ENCODE data around the gene KIT.

DNA sequence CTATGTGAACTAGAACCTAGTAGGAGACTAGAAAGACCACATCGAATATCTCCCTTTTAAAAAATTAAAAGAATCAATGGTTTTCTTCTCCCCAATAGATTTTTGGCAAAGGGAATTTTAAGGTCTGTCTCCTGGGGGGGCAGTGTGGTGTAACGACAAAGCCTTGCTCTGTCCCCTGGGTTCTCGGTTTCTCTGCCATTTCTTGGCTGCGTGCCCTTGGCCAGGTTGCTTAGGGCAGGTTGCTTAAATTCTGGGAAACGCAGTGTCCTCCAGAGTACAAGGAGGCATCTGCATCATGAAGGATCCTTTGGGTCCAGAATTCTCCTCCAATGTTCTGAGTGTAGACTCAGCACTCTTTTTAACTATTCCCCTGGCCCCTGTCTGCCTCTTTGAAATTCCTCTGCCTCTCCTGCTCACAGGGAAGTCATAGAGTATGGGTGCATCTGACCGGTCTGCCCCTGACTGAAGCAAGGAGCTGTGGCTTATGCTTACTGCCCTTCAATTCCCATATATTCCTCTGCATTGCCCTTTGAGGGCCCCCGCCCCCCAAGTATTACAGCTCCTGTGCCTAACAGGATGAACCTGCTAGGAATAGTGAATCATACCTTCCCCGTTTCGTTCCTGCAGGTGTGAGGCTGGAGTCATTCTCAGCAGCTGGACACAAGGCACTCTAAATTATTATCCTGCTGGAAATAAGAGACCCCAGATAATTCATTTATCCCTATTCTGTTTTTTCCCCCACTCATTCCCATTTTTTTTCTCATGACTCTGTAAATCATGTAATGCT, 2.2 kb downstream of the KIT start:
- TF ChIP-seq, protein P1, sequence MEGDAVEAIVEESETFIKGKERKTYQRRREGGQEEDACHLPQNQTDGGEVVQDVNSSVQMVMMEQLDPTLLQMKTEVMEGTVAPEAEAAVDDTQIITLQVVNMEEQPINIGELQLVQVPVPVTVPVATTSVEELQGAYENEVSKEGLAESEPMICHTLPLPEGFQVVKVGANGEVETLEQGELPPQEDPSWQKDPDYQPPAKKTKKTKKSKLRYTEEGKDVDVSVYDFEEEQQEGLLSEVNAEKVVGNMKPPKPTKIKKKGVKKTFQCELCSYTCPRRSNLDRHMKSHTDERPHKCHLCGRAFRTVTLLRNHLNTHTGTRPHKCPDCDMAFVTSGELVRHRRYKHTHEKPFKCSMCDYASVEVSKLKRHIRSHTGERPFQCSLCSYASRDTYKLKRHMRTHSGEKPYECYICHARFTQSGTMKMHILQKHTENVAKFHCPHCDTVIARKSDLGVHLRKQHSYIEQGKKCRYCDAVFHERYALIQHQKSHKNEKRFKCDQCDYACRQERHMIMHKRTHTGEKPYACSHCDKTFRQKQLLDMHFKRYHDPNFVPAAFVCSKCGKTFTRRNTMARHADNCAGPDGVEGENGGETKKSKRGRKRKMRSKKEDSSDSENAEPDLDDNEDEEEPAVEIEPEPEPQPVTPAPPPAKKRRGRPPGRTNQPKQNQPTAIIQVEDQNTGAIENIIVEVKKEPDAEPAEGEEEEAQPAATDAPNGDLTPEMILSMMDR (optimal IDR thresholded peaks at IDR 0.05 in 1 of 3, IDR thresholded peaks at IDR 0.05 in 1 of 3, conservative IDR thresholded peaks at IDR 0.05 in 1 of 3; ENCODE audit: extremely low read depth in 1 of 3, insufficient read depth in 2 of 3, low read length in 3 of 3), result no peak
- TF ChIP-seq EZH2 (IDR thresholded peaks at IDR 0.05; ENCODE audit: low read length), result no peak

Measured in keratinocyte (primary cell).